Left lung (tissue), 10 donors: Measurements from ENCODE around the gene USB1. TPM values are rescaled to one million over a fixed set of nuclear protein-coding genes. Genes with fewer than 3 reads are reported as not detected.
A peak's percentile ranks its signal among the peaks of the same experiment; 100 is the strongest.

Experiments
- ATAC-seq: fragments of 200-7000 bp; cut with Tn5 transposase; one replicate; pipeline ENCODE4 v1.9.1; 2020; ENCODE audit warnings: moderate library complexity
- DNase-seq, 4 donors: peaks; one replicate each; pipeline ENCODE4 v3.0.0-alpha.2; 2013 to 2020
- H3K27ac ChIP-seq, 2 donors: fragments of 200-600 bp; sonication (generic) in 1 of 2; one replicate each; pipeline versions ENCODE4 v1.5.0 to v1.8.0; 2020 to 2021
- H3K27me3 ChIP-seq, 2 donors: fragments of 200-600 bp; sonication (generic) in 1 of 2; one replicate each; pipeline versions ENCODE4 v1.5.0 to v1.8.0; 2020 to 2021
- H3K36me3 ChIP-seq, 2 donors: fragments of 200-600 bp; sonication (generic) in 1 of 2; one replicate each; pipeline versions ENCODE4 v1.5.0 to v1.8.0; 2020 to 2021
- H3K4me1 ChIP-seq, 2 donors: fragments of 200-600 bp; one replicate each; pipeline ENCODE4 v1.8.0; 2021
- H3K4me3 ChIP-seq, 2 donors: fragments of 200-600 bp; sonication (generic) in 1 of 2; one replicate each; pipeline versions ENCODE4 v1.5.0 to v1.8.0; 2020 to 2021; ENCODE audit warnings: mild to moderate bottlenecking in 1 of 2
- H3K9me3 ChIP-seq, 2 donors: fragments of 200-600 bp; sonication (generic) in 1 of 2; one replicate each; pipeline versions ENCODE4 v1.5.0 to v1.8.0; 2020 to 2021
- CTCF ChIP-seq, 2 donors: fragments of 200-600 bp; sonication (generic) in 1 of 2; IDR thresholded peaks; one replicate each; pipeline versions ENCODE4 v1.5.0 to v1.8.0; 2021; ENCODE audit warnings: antibody characterized with exemption in 2 of 2
- intact Hi-C, 2 donors: fragments of 100-400 bp; cut with DNase I; formaldehyde crosslinking; loops; one replicate each; pipeline versions ENCODE4 v1.11.2 to v1.14.2; 2022
- polyA plus RNA-seq, 6 donors: library from polyadenylated mRNA; unstranded; fragments of 120-200 nt; gene quantifications; one replicate each; pipeline ENCODE4 v1.2.1, GENCODE V29; 2013; ENCODE audit not compliant: insufficient read length in 6 of 6
- total RNA-seq, 2 donors: library from RNA; stranded (reverse); fragmentation: NEBNext Ultra II Directional; extraction: Animal tissue kit (Norgen Biotek cat#: 25700); gene quantifications; one replicate each; pipeline ENCODE4 v1.2.1, GENCODE V29; 2021
- donor health status: DM: no; HTN: yes; CAD: no.
- donor health status: DM: no; HTN: no; CAD: no.

The USB1 gene
- total and polyA plus RNA-seq, 8 donors = 21.5 to 50.9 (median 25.2) TPM

- ATAC-seq = no peak
- Histone ChIP-seq H3K4me1 (peaks cover 0 to 14% of the 10 kb centered on the region in 2 donors), H3K27me3 (no peaks in the 10 kb centered on the region), H3K27ac (no peak overlapping the region), H3K4me3 (no peak overlapping the region), H3K9me3 (no peaks in the 10 kb centered on the region), H3K36me3 (peaks cover 0 to 75% of the 10 kb centered on the region in 2 donors)
- DNase-seq = peak in 1 of 4 donors; percentile 22
- intact Hi-C loops = no loop called here
- TF ChIP-seq CTCF (IDR thresholded peaks at IDR 0.05) = no peak
Observed at GRCh38 chr16:58016840-58017446, 15.7 kb downstream of the USB1 start.

- peaks cover 11 to 32% of the 10 kb centered on the region in 2 donors for H3K4me1 ChIP-seq
- peak in 1 of 4 donors; percentile 54 for DNase-seq
- no peak overlapping the region for H3K4me3 ChIP-seq
- H3K9me3 ChIP-seq = no peaks in the 10 kb centered on the region
- TF ChIP-seq CTCF (IDR thresholded peaks at IDR 0.05) = no peak
- intact Hi-C loops = no loop called here
- peaks cover 0 to 57% of the 10 kb centered on the region in 2 donors for H3K36me3 ChIP-seq
- no peak overlapping the region for H3K27ac ChIP-seq
- H3K27me3 ChIP-seq = no peaks in the 10 kb centered on the region
- ATAC-seq = no peak
Observed at GRCh38 chr16:58018803-58019202, 17.6 kb downstream of the USB1 start.

GRCh38 chr16:58019866-58020538, 18.8 kb downstream of the USB1 start:
- TF ChIP-seq CTCF (IDR thresholded peaks at IDR 0.05) = no peak
- H3K27ac ChIP-seq = no peak overlapping the region
- DNase-seq = peak in 1 of 4 donors; percentile 12
- peaks cover 0 to 45% of the 10 kb centered on the region in 2 donors for H3K36me3 ChIP-seq
- no peak for ATAC-seq
- intact Hi-C loops = loop anchor here (5.0 to 10.0 kb wide), 3 partner anchors 102 to 177 kb away; partner anchors contain the start of genes CFAP20 (in 1 of the 2) and CSNK2A2 (in 1 of the 2)
- peaks cover 0 to 10% of the 10 kb centered on the region in 2 donors for H3K27me3 ChIP-seq
- H3K4me1 ChIP-seq = peaks cover 16 to 44% of the 10 kb centered on the region in 2 donors
- H3K4me3 ChIP-seq = no peak overlapping the region
- H3K9me3 ChIP-seq = no peaks in the 10 kb centered on the region

GRCh38 chr16:58020628-58021521, 19.7 kb downstream of the USB1 start:
- Histone ChIP-seq H3K27ac (no peak overlapping the region), H3K9me3 (no peaks in the 10 kb centered on the region), H3K36me3 (peaks cover 0 to 36% of the 10 kb centered on the region in 2 donors), H3K4me1 (peaks cover 17 to 52% of the 10 kb centered on the region in 2 donors), H3K27me3 (peaks cover 0 to 19% of the 10 kb centered on the region in 2 donors), H3K4me3 (no peak overlapping the region)
- peak; percentile 64 to 76 for TF ChIP-seq CTCF (IDR thresholded peaks at IDR 0.05)
- peak in 3 of 4 donors; percentile 30 to 66 (median 49) for DNase-seq
- no peak for ATAC-seq
- intact Hi-C loops = loop anchor here (5.0 to 10.0 kb wide), 3 partner anchors 101 to 176 kb away; partner anchors contain the start of genes CFAP20 (in 1 of the 2) and CSNK2A2 (in 1 of the 2)
